ENCODE data around the gene TMSB4X. TPM values are rescaled to one million over a fixed set of nuclear protein-coding genes. Genes with fewer than 3 reads are reported as not detected.

Gene TMSB4X
- total and polyA plus RNA-seq, 2 of the 13 experiments (the other 11 are each of a cell fraction or from before 2014, with no cell fraction given): 10.5 to 29.6 TPM

- FAIRE-seq (no peak), DNase-seq (ENCODE audit: low spot score) (no peak), ATAC-seq (no peak)
- no peaks in the 10 kb centered on the region for H4K20me1 ChIP-seq (ENCODE audit: insufficient read depth, low read length)
- ChIA-PET CTCF (ENCODE audit: low intra/inter-chr PET ratio, low total read pairs) (no interaction called here), POLR2A (no interaction called here)
- no peak overlapping the region for H3K27ac ChIP-seq (ENCODE audit: extremely low read length, insufficient read depth, low read length)
- no peaks in the 10 kb centered on the region for H3K36me3 ChIP-seq (replicated peaks in 1 of 2; ENCODE audit: control insufficient read depth in 1 of 2, insufficient read depth in 2 of 2, low read length in 2 of 2)
- intact Hi-C loops (cut with micrococcal nuclease; ENCODE audit: unreplicated experiment): loop anchor here (1.0 kb wide), 1 partner anchor 537 kb away; no protein-coding TSS in a partner anchor
- BruUV-seq (replicated peaks): no TSS peak
- H3K79me2 ChIP-seq (ENCODE audit: insufficient read depth, low read length): no peaks in the 10 kb centered on the region
- no peak overlapping the region for H3K4me3 ChIP-seq (replicated peaks in 1 of 3; ENCODE audit: insufficient read depth in 1 of 3, low read depth in 2 of 3, low read length in 3 of 3)
- H3K4me1 ChIP-seq (ENCODE audit: insufficient read depth, low read length): peaks cover 60% of the 10 kb centered on the region
- H3K27me3 ChIP-seq (ENCODE audit: control insufficient read depth in 1 of 2, insufficient read depth in 2 of 2, low read length in 2 of 2): no peaks in the 10 kb centered on the region
- no peak overlapping the region for H3K4me2 ChIP-seq (ENCODE audit: low read depth, low read length)
- H2AFZ ChIP-seq (ENCODE audit: low read length): no peak overlapping the region
- in situ Hi-C loops (cut with HindIII; ENCODE audit: extremely low pct_ligation_motif_present, low pct_unique_long_range_greater_than_20kb): loop anchor here (10.0 kb wide), 1 partner anchor 543 kb away; no protein-coding TSS in a partner anchor
- H3K9ac ChIP-seq (ENCODE audit: insufficient read depth, low read depth, low read length): no peak overlapping the region
- WGBS (ENCODE audit: low lambda C conversion rate): 92% methylated on average over 4 of the region's 5 CpGs
- H3K9me3 ChIP-seq (ENCODE audit: low read length): no peaks in the 10 kb centered on the region
- TF ChIP-seq SMAD1 (CRISPR knock-in tag; IDR thresholded peaks at IDR 0.05; ENCODE audit: borderline replicate concordance, low read depth): no peak
- no peak for TF ChIP-seq TGIF2 (CRISPR knock-in tag; IDR thresholded peaks at IDR 0.05)
- TF ChIP-seq GZF1 (CRISPR knock-in tag; IDR thresholded peaks at IDR 0.05): no peak
Observed at GRCh38 chrX:12951595-12951975, 23.3 kb upstream of the TMSB4X start.

GRCh38 chrX:12953420-12953819 is 21.5 kb upstream of the TMSB4X start:
- Histone ChIP-seq H4K20me1 (ENCODE audit: insufficient read depth, low read length) (no peaks in the 10 kb centered on the region), H3K27ac (ENCODE audit: extremely low read length, insufficient read depth, low read length) (no peak overlapping the region), H3K9ac (ENCODE audit: insufficient read depth, low read depth, low read length) (no peak overlapping the region), H3K79me2 (ENCODE audit: insufficient read depth, low read length) (no peaks in the 10 kb centered on the region), H3K4me3 (replicated peaks in 1 of 3; ENCODE audit: insufficient read depth in 1 of 3, low read depth in 2 of 3, low read length in 3 of 3) (no peak overlapping the region), H3K27me3 (ENCODE audit: control insufficient read depth in 1 of 2, insufficient read depth in 2 of 2, low read length in 2 of 2) (no peaks in the 10 kb centered on the region), H3K4me1 (ENCODE audit: insufficient read depth, low read length) (peaks cover 46% of the 10 kb centered on the region), H3K4me2 (ENCODE audit: low read depth, low read length) (no peak overlapping the region), H3K9me3 (ENCODE audit: low read length) (no peaks in the 10 kb centered on the region), H3K36me3 (replicated peaks in 1 of 2; ENCODE audit: control insufficient read depth in 1 of 2, insufficient read depth in 2 of 2, low read length in 2 of 2) (no peaks in the 10 kb centered on the region), H2AFZ (ENCODE audit: low read length) (no peak overlapping the region)
- POLR2A ChIA-PET: no interaction called here
- BruUV-seq (replicated peaks): no TSS peak
- CTCF ChIA-PET (ENCODE audit: low intra/inter-chr PET ratio, low total read pairs): no interaction called here
- 96% methylated on average over 8 of the region's 8 CpGs for WGBS (ENCODE audit: low lambda C conversion rate)
- ATAC-seq (no peak), FAIRE-seq (no peak), DNase-seq (ENCODE audit: low spot score) (no peak)
- in situ Hi-C loops (cut with HindIII; ENCODE audit: extremely low pct_ligation_motif_present, low pct_unique_long_range_greater_than_20kb) (loop anchor here (10.0 kb wide), 1 partner anchor 541 kb away; no protein-coding TSS in a partner anchor), intact Hi-C loops (cut with micrococcal nuclease; ENCODE audit: unreplicated experiment) (no loop called here)
- TF ChIP-seq CEBPZ (IDR thresholded peaks at IDR 0.05; ENCODE audit: low read length) (no peak), ZNF333 (CRISPR knock-in tag; IDR thresholded peaks at IDR 0.05; ENCODE audit: borderline replicate concordance) (no peak), DBP (CRISPR knock-in tag; IDR thresholded peaks at IDR 0.05; ENCODE audit: not compliant biosample characterization) (no peak), TSC22D2 (CRISPR knock-in tag; IDR thresholded peaks at IDR 0.05; ENCODE audit: borderline replicate concordance) (no peak), KDM1A (CRISPR knock-in tag; IDR thresholded peaks at IDR 0.05) (no peak)
